RWPE2 (cell line): ENCODE measurements around the gene RICTOR.

Source experiments
- ATAC-seq: fragments of 200-7000 bp; cut with Tn5 transposase; 3 replicates; pipeline ENCODE4 v1.9.1; 2021; ENCODE audit warnings: low read depth
- DNase-seq: peaks from one replicate; pipeline ENCODE4 v3.0.0-alpha.2; 2020; ENCODE audit warnings: low spot score
- H3K27ac ChIP-seq: fragments of 450-650 bp; 2 replicates; pipeline ENCODE4 v1.5.1; 2017; ENCODE audit warnings: mild to moderate bottlenecking; ENCODE audit not compliant: poor library complexity, severe bottlenecking
- H3K27me3 ChIP-seq: fragments of 250-450 bp; sonication (Bioruptor Pico); 2 replicates; pipeline ENCODE4 v1.5.1; 2021; ENCODE audit warnings: mild to moderate bottlenecking, moderate library complexity; ENCODE audit not compliant: insufficient read depth, poor library complexity, severe bottlenecking
- H3K36me3 ChIP-seq: fragments of 250-450 bp; sonication (Bioruptor Pico); 2 replicates; pipeline ENCODE4 v1.5.1; 2020; ENCODE audit warnings: low read depth, mild to moderate bottlenecking, moderate library complexity
- H3K4me1 ChIP-seq: fragments of 250-450 bp; sonication (Bioruptor Pico); 2 replicates; pipeline ENCODE4 v1.5.1; 2021; ENCODE audit warnings: mild to moderate bottlenecking, moderate library complexity; ENCODE audit not compliant: insufficient read depth, poor library complexity, severe bottlenecking
- H3K4me3 ChIP-seq: fragments of 250-450 bp; sonication (Bioruptor Pico); 2 replicates; pipeline ENCODE4 v1.5.1; 2021; ENCODE audit warnings: mild to moderate bottlenecking, moderate library complexity; ENCODE audit not compliant: severe bottlenecking
- H3K9me3 ChIP-seq: fragments of 250-450 bp; sonication (Bioruptor Pico); 2 replicates; pipeline ENCODE4 v1.5.1; 2021; ENCODE audit warnings: mild to moderate bottlenecking, moderate library complexity; ENCODE audit not compliant: severe bottlenecking
- CTCF ChIP-seq: fragments of 450-650 bp; IDR thresholded peaks from one replicate; pipeline ENCODE4 v1.5.1; 2017; ENCODE audit warnings: mild to moderate bottlenecking, moderate library complexity; ENCODE audit not compliant: poor library complexity, severe bottlenecking

Gene RICTOR

GRCh38 chr5:39079147-39079546 is 4.9 kb upstream of the RICTOR start:
- no peak overlapping the region for H3K4me3 ChIP-seq
- no peak for TF ChIP-seq CTCF
- no peaks in the 10 kb centered on the region for H3K9me3 ChIP-seq
- H3K4me1 ChIP-seq = peaks cover 30% of the 10 kb centered on the region
- no peaks in the 10 kb centered on the region for H3K36me3 ChIP-seq
- H3K27ac ChIP-seq = no peak overlapping the region
- DNase-seq = no peak
- no peak for ATAC-seq
- no peaks in the 10 kb centered on the region for H3K27me3 ChIP-seq

GRCh38 chr5:39076757-39077728 is 2.8 kb upstream of the RICTOR start:
- H3K4me3 ChIP-seq = no peak overlapping the region
- no peaks in the 10 kb centered on the region for H3K27me3 ChIP-seq
- H3K9me3 ChIP-seq = no peaks in the 10 kb centered on the region
- TF ChIP-seq CTCF = no peak
- DNase-seq = no peak
- ATAC-seq = no peak
- H3K4me1 ChIP-seq = peaks cover 38% of the 10 kb centered on the region
- H3K27ac ChIP-seq = peak overlapping the region; percentile 91
- peaks cover 8% of the 10 kb centered on the region; the same call in 1 of the 2 replicates for H3K36me3 ChIP-seq

- ATAC-seq (no peak), DNase-seq (no peak)
- H3K4me3 ChIP-seq = no peak overlapping the region
- no peaks in the 10 kb centered on the region for H3K27me3 ChIP-seq
- TF ChIP-seq CTCF = no peak
- H3K4me1 ChIP-seq = peaks cover 38% of the 10 kb centered on the region
- H3K27ac ChIP-seq = peak overlapping the region; percentile 91
- peaks cover 15% of the 10 kb centered on the region; the same call in 1 of the 2 replicates for H3K36me3 ChIP-seq
- no peaks in the 10 kb centered on the region for H3K9me3 ChIP-seq
Observed at GRCh38 chr5:39076101-39076756, 2.0 kb upstream of the RICTOR start.

- Histone ChIP-seq H3K4me3 (peak overlapping the region; percentile 99), H3K4me1 (peaks cover 33% of the 10 kb centered on the region), H3K27me3 (no peaks in the 10 kb centered on the region), H3K27ac (peak overlapping the region; percentile 91), H3K36me3 (peaks cover 32% of the 10 kb centered on the region), H3K9me3 (no peaks in the 10 kb centered on the region)
- TF ChIP-seq CTCF = no peak
- ATAC-seq (peak; percentile 26), DNase-seq (no peak)
Observed at GRCh38 chr5:39073767-39074016, 507 bp downstream of the RICTOR start.
